HG03432 (cell line): ENCODE data around the gene ITPK1.

ENCODE experiments used
- ATAC-seq: cut with Tn5 transposase; IDR thresholded peaks from one replicate; pipeline ENCODE4 v1.9.1; 2021; ENCODE audit warnings: mild to moderate bottlenecking, moderate library complexity; ENCODE audit not compliant: unreplicated experiment

The ITPK1 gene

GRCh38 chr14:92930737-92931602, 184.8 kb downstream of the ITPK1 start:
- no peak for ATAC-seq

DNA sequence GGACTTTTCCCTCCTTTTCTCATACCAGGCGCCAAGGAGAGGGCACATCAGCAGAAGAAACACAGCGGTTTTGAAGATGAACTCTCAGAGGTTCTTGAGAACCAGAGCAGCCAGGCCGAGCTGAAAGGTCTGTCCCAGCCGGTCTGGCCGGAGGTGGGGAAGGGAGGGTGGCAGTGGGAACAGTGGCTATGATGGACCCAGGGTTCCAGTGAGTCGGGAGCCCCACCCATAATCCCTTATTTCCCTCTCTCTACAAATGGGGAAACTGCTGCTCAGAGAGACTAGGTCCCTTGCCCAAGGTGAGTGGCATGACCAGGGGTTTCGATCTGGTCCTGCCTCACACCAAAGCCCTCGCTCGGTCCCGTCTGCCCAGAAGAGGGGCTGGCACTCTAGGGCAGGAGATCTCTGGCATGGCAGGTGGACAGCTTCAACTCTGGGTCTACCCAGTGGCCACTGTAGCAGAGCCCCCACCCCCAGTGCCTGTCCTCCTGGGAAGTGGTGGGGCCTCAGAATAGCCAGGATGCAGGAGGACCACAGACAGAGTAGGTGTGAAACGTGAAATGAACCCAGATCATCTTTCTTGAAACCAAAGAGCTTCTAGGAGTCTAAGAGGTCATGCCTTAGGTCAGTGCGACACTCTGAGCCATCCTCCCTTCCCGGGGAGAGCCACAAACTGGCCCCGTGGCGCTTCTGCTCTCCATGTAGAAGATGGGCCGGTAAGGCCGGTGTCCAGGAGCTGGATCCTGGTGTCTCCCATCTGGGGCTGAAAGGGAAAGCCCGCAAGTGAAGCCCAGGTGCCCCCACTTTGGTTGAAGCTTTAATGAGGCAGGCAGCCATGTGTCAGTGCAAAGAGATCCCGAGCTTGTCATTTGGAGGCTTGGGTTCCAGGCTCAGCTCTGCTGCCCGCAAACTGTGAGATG, 185.8 kb downstream of the ITPK1 start:
- ATAC-seq, result no peak

- ATAC-seq, result no peak
These were observed 186.6 kb downstream of the ITPK1 start for GRCh38 chr14:92928961-92929688.

DNA sequence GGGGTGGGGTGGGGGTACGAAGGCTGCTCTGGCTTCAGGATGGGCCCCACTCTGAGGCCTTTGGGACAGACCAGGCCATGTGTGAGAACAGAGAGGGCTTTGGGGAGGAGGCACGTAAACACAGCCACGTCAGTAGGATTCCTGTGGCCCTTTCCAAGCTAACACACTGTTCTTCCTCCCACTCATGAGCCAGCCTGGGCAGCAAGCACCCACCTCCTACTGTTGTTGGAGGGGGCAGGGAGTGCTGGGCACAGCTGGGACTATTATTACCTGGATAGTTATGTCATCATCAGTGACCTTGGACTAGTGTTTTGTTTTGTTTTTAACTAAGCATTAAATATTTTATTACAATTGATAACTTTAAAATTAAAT, 187.5 kb downstream of the ITPK1 start:
- no peak for ATAC-seq

GRCh38 chr14:92927349-92928257, 188.1 kb downstream of the ITPK1 start:
- no peak for ATAC-seq

DNA sequence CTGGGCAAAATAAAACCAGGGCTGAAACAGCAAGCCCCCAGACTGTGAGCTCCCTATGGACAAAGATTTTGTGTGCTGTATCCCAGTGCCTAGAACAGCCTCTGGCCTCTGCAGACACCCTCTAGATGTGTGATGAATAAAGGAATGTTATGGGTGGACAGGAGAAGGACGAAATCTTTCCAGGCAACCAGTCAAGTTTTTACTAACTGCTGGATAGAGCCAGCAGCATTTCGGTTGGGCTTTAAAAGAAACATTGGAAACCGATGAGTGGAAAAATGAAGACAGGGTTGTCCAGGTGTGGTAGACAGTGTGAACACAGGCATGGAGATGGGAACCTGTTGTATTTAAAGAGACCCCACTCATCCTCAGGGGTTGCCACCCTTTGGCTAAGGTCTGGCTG, 188.8 kb downstream of the ITPK1 start:
- no peak for ATAC-seq

DNA sequence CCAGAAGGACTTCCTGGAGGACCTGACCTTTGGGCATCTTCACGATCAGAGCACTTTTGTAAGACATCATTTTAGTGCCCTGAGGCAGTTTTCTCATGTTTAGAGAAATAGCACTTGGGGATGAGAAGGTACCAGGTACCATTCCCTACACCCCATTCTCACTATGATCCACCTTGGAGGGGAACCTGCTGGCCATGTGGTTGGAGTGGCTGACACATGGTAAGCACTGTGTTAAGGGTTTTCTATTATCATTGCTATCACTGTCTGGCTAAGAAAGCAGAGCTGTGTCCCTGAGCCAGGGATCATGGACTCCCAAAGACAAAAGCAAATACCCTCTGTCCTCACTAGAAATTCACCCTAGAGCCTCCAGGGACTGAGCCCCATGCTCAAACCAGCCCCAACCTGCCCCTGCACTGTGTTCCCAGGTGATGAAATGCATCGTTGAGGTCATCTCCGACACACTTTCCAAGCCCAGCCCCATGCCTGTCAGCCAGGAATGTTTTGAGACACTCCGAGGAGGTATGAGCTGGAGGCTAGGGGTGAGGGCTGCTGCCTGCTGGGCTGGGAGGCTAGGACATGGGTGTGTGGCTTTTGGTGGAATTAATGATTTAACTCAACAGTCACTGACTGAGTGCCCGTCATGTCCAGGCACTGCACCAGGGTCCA, 189.4 kb downstream of the ITPK1 start:
- no peak for ATAC-seq

GRCh38 chr14:92925446-92925845, 190.3 kb downstream of the ITPK1 start:
- ATAC-seq, result no peak

DNA sequence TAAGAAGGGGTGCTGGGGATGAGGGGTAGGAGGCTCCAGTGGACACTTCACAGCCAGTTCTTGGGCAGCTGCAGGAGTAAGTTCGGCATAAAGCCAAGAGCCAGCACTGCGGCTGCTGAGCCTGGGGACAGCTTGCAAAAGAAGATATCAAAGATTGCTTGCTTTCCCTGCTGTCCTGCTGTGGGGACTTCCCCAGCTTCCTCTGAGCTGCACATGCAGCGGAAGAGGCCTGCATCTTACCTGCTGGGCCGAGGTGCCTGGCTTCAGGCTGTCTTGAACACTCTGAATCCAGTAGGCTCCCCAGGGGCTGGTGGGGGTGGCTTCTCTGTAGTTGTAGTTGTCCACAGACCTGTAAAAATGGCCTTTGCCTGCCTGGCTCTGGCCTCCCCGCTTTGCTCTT, 191.5 kb downstream of the ITPK1 start:
- no peak for ATAC-seq

- ATAC-seq, result no peak
These were observed 192.0 kb downstream of the ITPK1 start for GRCh38 chr14:92923744-92924103.

- ATAC-seq, result no peak
These were observed 192.6 kb downstream of the ITPK1 start, which contains the start of gene CHGA for GRCh38 chr14:92922883-92923743. Gene CHGA, plus strand, starts transcription at chr14:92923150. Its CDS starts 210 bp downstream, at chr14:92923360.

GRCh38 chr14:92922155-92922735, 193.5 kb downstream of the ITPK1 start:
- no peak for ATAC-seq

GRCh38 chr14:92920001-92920400, 195.7 kb downstream of the ITPK1 start:
- no peak for ATAC-seq

DNA sequence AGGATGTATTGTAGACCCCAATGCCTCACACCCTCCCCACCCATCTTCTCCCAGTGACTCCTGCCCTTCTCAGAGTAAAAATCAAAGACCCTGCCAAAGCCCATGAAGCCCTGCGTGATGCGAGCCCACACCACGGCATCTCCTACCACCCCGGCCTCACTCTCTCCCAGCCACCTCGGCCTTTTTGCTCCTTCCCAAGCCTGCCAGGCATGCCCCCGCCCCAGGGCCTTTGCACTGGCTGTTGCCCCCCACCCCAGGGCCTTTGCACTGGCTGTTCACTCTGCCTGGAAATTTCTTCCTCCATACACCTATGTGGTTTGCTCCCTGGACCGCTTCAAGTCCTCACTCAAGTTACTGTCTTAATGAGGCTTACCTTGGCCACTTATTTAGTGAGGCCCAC, 197.8 kb downstream of the ITPK1 start:
- ATAC-seq, result no peak

DNA sequence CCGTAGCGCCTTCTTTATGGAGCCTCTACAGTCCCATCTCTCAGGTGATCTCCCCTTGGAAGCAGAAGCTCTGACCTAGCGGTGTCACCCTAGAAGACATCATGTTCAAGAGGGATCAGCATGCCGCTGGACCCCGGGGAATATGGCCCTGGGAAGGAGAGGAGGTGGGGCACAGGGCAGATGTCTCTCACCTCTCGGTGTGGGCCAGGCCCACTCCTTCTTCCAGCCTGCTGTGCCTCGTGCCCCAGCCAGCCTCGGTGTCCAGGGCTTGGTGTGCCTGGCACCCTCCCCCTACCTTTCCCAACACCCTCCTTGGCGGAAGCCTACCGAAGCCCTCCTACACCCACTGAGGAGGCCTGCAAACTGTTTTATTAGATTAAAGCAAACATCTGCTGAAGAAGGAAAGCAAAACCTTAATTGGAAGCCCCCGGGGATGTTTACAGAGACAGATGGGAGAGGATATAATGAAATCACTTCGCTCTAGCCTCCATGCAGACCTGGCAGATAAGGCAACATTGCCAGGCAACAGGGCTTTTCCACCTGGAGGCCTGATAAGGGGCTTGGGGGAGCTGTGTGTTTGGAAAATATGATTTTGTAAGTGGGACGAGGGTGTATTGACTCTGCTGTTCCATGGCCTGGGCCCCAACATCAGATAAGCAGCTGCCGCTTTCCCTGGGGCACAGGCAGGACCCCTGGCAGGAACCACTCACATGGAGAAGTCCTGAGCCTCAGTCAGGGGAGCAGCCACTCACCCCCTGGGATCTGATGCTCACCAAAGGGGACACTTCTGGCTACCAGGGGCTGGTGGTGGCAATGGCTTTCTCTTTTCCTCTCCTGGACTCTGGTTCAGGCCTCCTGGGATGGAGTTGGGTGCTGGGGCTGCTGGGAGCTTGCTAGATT, 198.4 kb downstream of the ITPK1 start:
- no peak for ATAC-seq

- ATAC-seq, result no peak
These were observed 199.5 kb downstream of the ITPK1 start for GRCh38 chr14:92916201-92916600.

DNA sequence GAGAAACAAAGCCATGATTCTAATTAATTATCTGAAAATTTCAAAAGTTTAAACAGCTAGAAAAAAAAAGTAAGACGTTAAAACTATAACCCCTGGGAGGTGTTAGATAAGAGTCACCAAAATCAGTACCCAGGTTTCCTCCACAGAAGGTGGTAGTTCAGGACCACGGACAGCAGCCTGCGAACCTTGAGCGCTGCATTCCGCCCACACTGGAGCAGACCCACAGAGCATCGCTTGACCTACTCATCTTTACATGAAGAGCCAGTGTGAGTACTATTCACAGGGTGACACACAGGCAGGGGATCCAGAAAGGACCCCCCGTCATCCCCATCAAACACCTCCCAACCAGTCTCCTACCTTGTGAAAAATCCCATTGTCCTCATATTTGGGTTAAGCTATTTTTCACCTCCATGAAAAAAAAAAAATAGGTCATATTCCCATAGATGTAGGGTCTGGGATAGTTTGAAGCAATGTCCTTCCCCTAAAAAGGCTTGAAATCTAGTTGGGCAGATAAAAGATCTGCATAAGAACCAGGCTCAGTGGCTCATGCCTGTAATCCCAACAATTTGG, 201.6 kb downstream of the ITPK1 start:
- ATAC-seq, result no peak
